Osteoblast (primary cell): Measurements from ENCODE around the gene C20orf141. TPM values are rescaled to one million over a fixed set of nuclear protein-coding genes. Genes with fewer than 3 reads are reported as not detected.

ENCODE experiments used
- total RNA-seq: library from RNA; depleted of rRNA; stranded (reverse); fragments of >200 nt; gene quantifications from 2 replicates; pipeline ENCODE4 v1.2.3, GENCODE V29; 2012

Gene C20orf141
- total RNA-seq, 1 donor = 0.36 TPM

Other genes with a start within 250 kb of the C20orf141 start
- 86.0 and 91.2 TPM in 2 replicates for gene NOP56, start 162.4 kb upstream of the C20orf141 start, total RNA-seq
- 67.5 and 71.7 TPM in 2 replicates for gene IDH3B, start 150.8 kb upstream of the C20orf141 start, total RNA-seq
- under 0.01 and 0.29 TPM in 2 replicates for gene EBF4, start 122.2 kb upstream of the C20orf141 start, total RNA-seq
- under 0.01 and 0.88 TPM in 2 replicates for gene CPXM1, start 14.4 kb upstream of the C20orf141 start, total RNA-seq
- under 0.01 TPM in 1 of 2 replicates, not detected in the other for gene TMEM239, start 1.4 kb downstream of the C20orf141 start, total RNA-seq
- gene PCED1A, start 25.7 kb downstream of the C20orf141 start, total RNA-seq = 21.5 and 24.2 TPM in 2 replicates
- gene VPS16, start 25.8 kb downstream of the C20orf141 start, total RNA-seq = 36.2 and 40.1 TPM in 2 replicates
- gene PTPRA, start 58.5 kb downstream of the C20orf141 start, total RNA-seq = 44.2 and 51.0 TPM in 2 replicates
- 0.29 TPM in 1 of 2 replicates, not detected in the other for gene GNRH2, start 228.6 kb downstream of the C20orf141 start, total RNA-seq
- gene MRPS26, start 231.1 kb downstream of the C20orf141 start, total RNA-seq = 20.6 and 21.0 TPM in 2 replicates